SK-N-SH (cell line): Measurements from ENCODE around the gene TINAG. TPM values are rescaled to one million over a fixed set of nuclear protein-coding genes. Genes with fewer than 3 reads are reported as not detected.

Experiments
- CTCF ChIA-PET: fragments of 300-600, 350-600 bp; formaldehyde crosslinking; extraction: SDS; loops from one replicate; lab custom pipeline; 2021; lab: Yijun Ruan, JAX
- POLR2A ChIA-PET: fragments of 350-600 bp; sonication (Branson Sonifier 250); formaldehyde crosslinking; extraction: SDS; loops from one replicate; lab custom pipeline; 2020; ENCODE audit warnings: antibody characterized with exemption, inconsistent platforms; lab: Yijun Ruan, JAX
- DNase-seq: peaks from one replicate; pipeline ENCODE4 v3.0.0; 2012
- H2AFZ ChIP-seq: fragments of 200-600 bp; sonication (generic); 2 replicates; pipeline ENCODE4 v1.8.1; 2016; ENCODE audit warnings: antibody characterized with exemption, mild to moderate bottlenecking, low read depth
- H3F3A ChIP-seq: fragments of 200-600 bp; sonication (generic); replicated peaks from 2 replicates; pipeline ENCODE3; 2016; ENCODE audit warnings: antibody characterized with exemption, mild to moderate bottlenecking; ENCODE audit not compliant: insufficient read depth
- H3K27ac ChIP-seq, 2 experiments: fragments of 200-500 bp in 1 of 2; fragments of 200-600 bp in 1 of 2; sonication (Bioruptor generic) in 1 of 2; sonication (generic), shearing (Covaris generic) in 1 of 2; 2 replicates each; pipeline versions ENCODE4 v1.5.1 to v1.6.1; 2014 to 2016; ENCODE audit warnings: low read depth in 2 of 2, inconsistent platforms in 1 of 2, low read length in 1 of 2, mild to moderate bottlenecking in 1 of 2, mixed read lengths in 1 of 2
- H3K27me3 ChIP-seq: fragments of 200-600 bp; sonication (generic), shearing (Covaris generic); 2 replicates; pipeline ENCODE4 v1.6.1; 2016; ENCODE audit warnings: mixed run types; ENCODE audit not compliant: insufficient read depth
- H3K36me3 ChIP-seq, 2 experiments: fragments of 200-500 bp in 1 of 2; fragments of 200-600 bp in 1 of 2; sonication (Bioruptor generic) in 1 of 2; sonication (generic) in 1 of 2; replicated peaks in 1 of 2; 2 replicates each; pipeline versions ENCODE3 to v1.5.1; 2014 to 2016; ENCODE audit warnings: low read length in 1 of 2, mild to moderate bottlenecking in 1 of 2; ENCODE audit not compliant: insufficient read depth in 2 of 2, control insufficient read depth in 1 of 2
- H3K4me1 ChIP-seq, 2 experiments: fragments of 200-500 bp in 1 of 2; fragments of 200-600 bp in 1 of 2; sonication (Bioruptor generic) in 1 of 2; sonication (generic), shearing (Covaris generic) in 1 of 2; 2 replicates each; pipeline versions ENCODE4 v1.5.1 to v1.6.1; 2014 to 2016; ENCODE audit warnings: low read depth in 1 of 2, low read length in 1 of 2, mixed run types in 1 of 2; ENCODE audit not compliant: insufficient read depth in 2 of 2, control insufficient read depth in 1 of 2
- H3K4me2 ChIP-seq: fragments of 200-600 bp; sonication (generic), shearing (Covaris generic); 2 replicates; pipeline ENCODE4 v1.6.1; 2017; ENCODE audit warnings: mixed run types
- H3K4me3 ChIP-seq, 2 experiments: fragments of 200-500 bp in 1 of 2; fragments of 200-600 bp in 1 of 2; sonication (Bioruptor generic) in 1 of 2; sonication (generic), shearing (Covaris generic) in 1 of 2; 2 replicates each; pipeline versions ENCODE4 v1.5.1 to v1.8.1; 2014 to 2016; ENCODE audit warnings: low read depth in 2 of 2, inconsistent platforms in 1 of 2, low read length in 1 of 2, mild to moderate bottlenecking in 1 of 2, mixed read lengths in 1 of 2, moderate library complexity in 1 of 2
- H3K79me2 ChIP-seq: fragments of 200-600 bp; sonication (generic); 2 replicates; pipeline ENCODE4 v1.8.1; 2017; ENCODE audit warnings: mild to moderate bottlenecking; ENCODE audit not compliant: insufficient read depth
- H3K9ac ChIP-seq: fragments of 200-600 bp; sonication (generic); 2 replicates; pipeline ENCODE4 v1.6.1; 2017; ENCODE audit warnings: mixed run types
- H3K9me2 ChIP-seq: fragments of 200-600 bp; sonication (generic); 2 replicates; pipeline ENCODE4 v1.6.1; 2017; ENCODE audit warnings: mixed run types
- H3K9me3 ChIP-seq: fragments of 200-600 bp; sonication (generic); 2 replicates; pipeline ENCODE4 v1.6.1; 2017; ENCODE audit warnings: mixed run types, mild to moderate bottlenecking, moderate library complexity
- H4K20me1 ChIP-seq: fragments of 200-600 bp; sonication (generic); 2 replicates; pipeline ENCODE4 v1.6.1; 2017; ENCODE audit warnings: mild to moderate bottlenecking, mixed run types; ENCODE audit not compliant: insufficient read depth
- CHD2 ChIP-seq: fragments of 150-350 bp; IDR thresholded peaks from 2 replicates; pipeline ENCODE4 v1.6.1; 2018; ENCODE audit warnings: low read length; ENCODE audit not compliant: partially characterized antibody
- ELF1 ChIP-seq: IDR thresholded peaks from 2 replicates; pipeline ENCODE4 v1.4.0; 2012
- FOSL2 ChIP-seq: IDR thresholded peaks from 2 replicates; pipeline ENCODE4 v1.4.0; 2012; ENCODE audit warnings: low read depth, mild to moderate bottlenecking, moderate library complexity, borderline replicate concordance
- FOXJ3 ChIP-seq: sonication (generic); formaldehyde crosslinking; IDR thresholded peaks from 2 replicates; pipeline ENCODE4 v1.5.1; 2020; ENCODE audit warnings: mild to moderate bottlenecking, missing genetic modification reagents
- FOXM1 ChIP-seq: IDR thresholded peaks from 2 replicates; pipeline ENCODE4 v1.4.0; 2012; ENCODE audit warnings: low read depth, mild to moderate bottlenecking
- GABPA ChIP-seq: IDR thresholded peaks from 2 replicates; pipeline ENCODE4 v1.4.0; 2012; ENCODE audit warnings: low read depth, mild to moderate bottlenecking
- GATA2 ChIP-seq: sonication (generic); formaldehyde crosslinking; IDR thresholded peaks from 2 replicates; pipeline ENCODE4 v1.5.0; 2020; ENCODE audit warnings: mild to moderate bottlenecking, missing genetic modification reagents
- JUND ChIP-seq: IDR thresholded peaks from 2 replicates; pipeline ENCODE4 v1.4.0; 2012
- MXI1 ChIP-seq: IDR thresholded peaks from 2 replicates; pipeline ENCODE4 v1.6.1; 2012; ENCODE audit warnings: mild to moderate bottlenecking, low read depth, low read length, improper control_type of control experiment
- NFIC ChIP-seq: IDR thresholded peaks from 2 replicates; pipeline ENCODE4 v1.4.0; 2012; ENCODE audit warnings: borderline replicate concordance
- NRF1 ChIP-seq: IDR thresholded peaks from 2 replicates; pipeline ENCODE4 v1.6.1; 2012; ENCODE audit warnings: low read depth, mild to moderate bottlenecking, low read length
- RAD21 ChIP-seq: IDR thresholded peaks from 2 replicates; pipeline ENCODE4 v1.6.1; 2012; ENCODE audit warnings: mild to moderate bottlenecking, low read length
- RFX5 ChIP-seq: IDR thresholded peaks from 2 replicates; pipeline ENCODE4 v1.6.1; 2012; ENCODE audit warnings: mild to moderate bottlenecking, improper control_type of control experiment, low read length
- TAF1 ChIP-seq: IDR thresholded peaks from 2 replicates; pipeline ENCODE4 v1.6.1; 2012; ENCODE audit warnings: low read depth, mild to moderate bottlenecking, low read length, moderate library complexity, borderline replicate concordance
- YY1 ChIP-seq: IDR thresholded peaks from 2 replicates; pipeline ENCODE4 v1.4.0; 2012; ENCODE audit warnings: low read depth, mild to moderate bottlenecking
- WGBS: methylation state at CpG from one replicate; pipeline ENCODE4 v1.1.6; 2017; ENCODE audit warnings: low lambda C conversion rate; 5-methylcytosine and 5-hydroxymethylcytosine counted together
- polyA plus RNA-seq, 3 experiments: library from polyadenylated mRNA; depleted of rRNA; stranded (reverse); fragments of >200 nt; gene quantifications; 2 replicates each; pipeline ENCODE4 v1.2.3, GENCODE V29; 2012
- TF ChIP-seq, protein P1 (sequence below): IDR thresholded peaks from 2 replicates; pipeline ENCODE4 v1.6.1; 2012; ENCODE audit warnings: mild to moderate bottlenecking, low read depth, low read length, moderate library complexity
- TF ChIP-seq, protein P2 (sequence below): IDR thresholded peaks from 2 replicates; pipeline ENCODE4 v1.4.0; 2012; ENCODE audit warnings: low read depth, borderline replicate concordance
- TF ChIP-seq, protein P3 (sequence below): IDR thresholded peaks from 2 replicates; pipeline ENCODE4; 2012
- TF ChIP-seq, protein P4 (sequence below): fragments of 150-350 bp; IDR thresholded peaks from 2 replicates; pipeline ENCODE4 v1.6.1; 2016; ENCODE audit warnings: mild to moderate bottlenecking, low read depth, low read length
- TF ChIP-seq, protein P5 (sequence below): IDR thresholded peaks from 2 replicates; pipeline ENCODE4 v1.4.0; 2012; ENCODE audit warnings: low read depth

Gene TINAG
- polyA plus RNA-seq, 1 of the 3 experiments (the other 2 are of a cell fraction) = 0.13 TPM

DNA sequence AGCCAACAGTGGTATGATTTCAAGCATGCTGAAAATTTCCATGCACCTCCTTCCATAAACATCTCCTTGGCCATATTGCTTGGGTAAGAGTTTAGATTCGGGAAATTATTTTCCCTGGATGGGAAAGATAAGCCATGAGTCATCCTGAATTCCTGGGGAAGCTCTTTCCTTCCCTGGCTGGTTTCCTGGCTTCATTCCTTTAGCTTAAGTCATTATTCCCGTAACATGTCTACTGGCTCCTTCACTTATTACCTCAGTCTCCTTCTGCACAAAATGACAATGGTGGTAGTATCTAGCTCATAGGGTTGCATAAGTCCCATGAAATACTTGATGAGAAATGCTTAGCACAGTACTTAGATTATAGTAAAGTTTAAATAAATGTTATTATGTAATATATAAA is 27.6 kb downstream of the TINAG start (continued):
- TF ChIP-seq, protein P1, sequence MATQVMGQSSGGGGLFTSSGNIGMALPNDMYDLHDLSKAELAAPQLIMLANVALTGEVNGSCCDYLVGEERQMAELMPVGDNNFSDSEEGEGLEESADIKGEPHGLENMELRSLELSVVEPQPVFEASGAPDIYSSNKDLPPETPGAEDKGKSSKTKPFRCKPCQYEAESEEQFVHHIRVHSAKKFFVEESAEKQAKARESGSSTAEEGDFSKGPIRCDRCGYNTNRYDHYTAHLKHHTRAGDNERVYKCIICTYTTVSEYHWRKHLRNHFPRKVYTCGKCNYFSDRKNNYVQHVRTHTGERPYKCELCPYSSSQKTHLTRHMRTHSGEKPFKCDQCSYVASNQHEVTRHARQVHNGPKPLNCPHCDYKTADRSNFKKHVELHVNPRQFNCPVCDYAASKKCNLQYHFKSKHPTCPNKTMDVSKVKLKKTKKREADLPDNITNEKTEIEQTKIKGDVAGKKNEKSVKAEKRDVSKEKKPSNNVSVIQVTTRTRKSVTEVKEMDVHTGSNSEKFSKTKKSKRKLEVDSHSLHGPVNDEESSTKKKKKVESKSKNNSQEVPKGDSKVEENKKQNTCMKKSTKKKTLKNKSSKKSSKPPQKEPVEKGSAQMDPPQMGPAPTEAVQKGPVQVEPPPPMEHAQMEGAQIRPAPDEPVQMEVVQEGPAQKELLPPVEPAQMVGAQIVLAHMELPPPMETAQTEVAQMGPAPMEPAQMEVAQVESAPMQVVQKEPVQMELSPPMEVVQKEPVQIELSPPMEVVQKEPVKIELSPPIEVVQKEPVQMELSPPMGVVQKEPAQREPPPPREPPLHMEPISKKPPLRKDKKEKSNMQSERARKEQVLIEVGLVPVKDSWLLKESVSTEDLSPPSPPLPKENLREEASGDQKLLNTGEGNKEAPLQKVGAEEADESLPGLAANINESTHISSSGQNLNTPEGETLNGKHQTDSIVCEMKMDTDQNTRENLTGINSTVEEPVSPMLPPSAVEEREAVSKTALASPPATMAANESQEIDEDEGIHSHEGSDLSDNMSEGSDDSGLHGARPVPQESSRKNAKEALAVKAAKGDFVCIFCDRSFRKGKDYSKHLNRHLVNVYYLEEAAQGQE = peak; percentile 74
- TF ChIP-seq GABPA (no peak), NRF1 (no peak), GATA2 (CRISPR knock-in tag) (no peak), RFX5 (no peak)

DNA sequence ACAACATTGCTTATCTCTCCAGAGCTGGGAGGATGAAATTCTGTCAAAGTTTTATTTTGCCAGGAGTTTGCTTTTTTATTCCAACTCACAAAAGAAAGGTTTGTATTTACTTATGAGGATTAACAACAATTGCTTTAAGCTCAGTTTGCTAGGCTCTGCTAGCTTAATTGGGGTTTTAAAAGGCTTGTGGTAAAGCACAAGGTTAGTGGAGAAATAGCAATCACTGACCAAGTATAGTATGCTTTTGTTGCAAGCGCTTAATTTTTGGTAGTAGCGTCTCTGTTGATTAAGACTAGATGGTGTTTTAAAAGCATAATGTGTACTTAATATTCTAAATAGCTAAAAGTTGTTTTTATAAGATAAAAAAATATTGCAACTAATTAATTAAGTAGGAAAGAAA is 45.7 kb downstream of the TINAG start:
- WGBS = 66% methylated on average over 2 of the region's 2 CpGs
- CTCF ChIA-PET = no interaction called here

More for the DNA sequence above, 45.7 kb downstream of the TINAG start:
- TF ChIP-seq, protein P1 = no peak
- TF ChIP-seq, protein P2, sequence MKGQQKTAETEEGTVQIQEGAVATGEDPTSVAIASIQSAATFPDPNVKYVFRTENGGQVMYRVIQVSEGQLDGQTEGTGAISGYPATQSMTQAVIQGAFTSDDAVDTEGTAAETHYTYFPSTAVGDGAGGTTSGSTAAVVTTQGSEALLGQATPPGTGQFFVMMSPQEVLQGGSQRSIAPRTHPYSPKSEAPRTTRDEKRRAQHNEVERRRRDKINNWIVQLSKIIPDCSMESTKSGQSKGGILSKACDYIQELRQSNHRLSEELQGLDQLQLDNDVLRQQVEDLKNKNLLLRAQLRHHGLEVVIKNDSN = no peak
- TF ChIP-seq FOXM1 (no peak), FOSL2 (no peak), MXI1 (no peak), RAD21 (no peak), NFIC (no peak), TAF1 (no peak), CHD2 (no peak), ELF1 (no peak), JUND (no peak), YY1 (no peak), FOXJ3 (no peak)
- TF ChIP-seq, protein P3, sequence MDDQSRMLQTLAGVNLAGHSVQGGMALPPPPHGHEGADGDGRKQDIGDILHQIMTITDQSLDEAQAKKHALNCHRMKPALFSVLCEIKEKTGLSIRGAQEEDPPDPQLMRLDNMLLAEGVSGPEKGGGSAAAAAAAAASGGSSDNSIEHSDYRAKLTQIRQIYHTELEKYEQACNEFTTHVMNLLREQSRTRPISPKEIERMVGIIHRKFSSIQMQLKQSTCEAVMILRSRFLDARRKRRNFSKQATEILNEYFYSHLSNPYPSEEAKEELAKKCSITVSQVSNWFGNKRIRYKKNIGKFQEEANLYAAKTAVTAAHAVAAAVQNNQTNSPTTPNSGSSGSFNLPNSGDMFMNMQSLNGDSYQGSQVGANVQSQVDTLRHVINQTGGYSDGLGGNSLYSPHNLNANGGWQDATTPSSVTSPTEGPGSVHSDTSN = no peak
- TF ChIP-seq, protein P4, sequence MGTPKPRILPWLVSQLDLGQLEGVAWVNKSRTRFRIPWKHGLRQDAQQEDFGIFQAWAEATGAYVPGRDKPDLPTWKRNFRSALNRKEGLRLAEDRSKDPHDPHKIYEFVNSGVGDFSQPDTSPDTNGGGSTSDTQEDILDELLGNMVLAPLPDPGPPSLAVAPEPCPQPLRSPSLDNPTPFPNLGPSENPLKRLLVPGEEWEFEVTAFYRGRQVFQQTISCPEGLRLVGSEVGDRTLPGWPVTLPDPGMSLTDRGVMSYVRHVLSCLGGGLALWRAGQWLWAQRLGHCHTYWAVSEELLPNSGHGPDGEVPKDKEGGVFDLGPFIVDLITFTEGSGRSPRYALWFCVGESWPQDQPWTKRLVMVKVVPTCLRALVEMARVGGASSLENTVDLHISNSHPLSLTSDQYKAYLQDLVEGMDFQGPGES = no peak
- TF ChIP-seq, protein P5, sequence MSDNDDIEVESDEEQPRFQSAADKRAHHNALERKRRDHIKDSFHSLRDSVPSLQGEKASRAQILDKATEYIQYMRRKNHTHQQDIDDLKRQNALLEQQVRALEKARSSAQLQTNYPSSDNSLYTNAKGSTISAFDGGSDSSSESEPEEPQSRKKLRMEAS = no peak
- Histone ChIP-seq H3K27me3 (no peaks in the 10 kb centered on the region), H3K9me2 (no peaks in the 10 kb centered on the region), H3K4me1 (no peaks in the 10 kb centered on the region; a peak in 1 of 4 replicates), H3K4me3 (no peak overlapping the region; a peak in 1 of 4 replicates), H3K36me3 (no peaks in the 10 kb centered on the region), H3K27ac (peak overlapping the region; percentile 3 to 62; a peak in 1 of 4 replicates), H3K79me2 (no peaks in the 10 kb centered on the region), H2AFZ (peak overlapping the region; percentile 70; the same call in 1 of the 2 replicates), H3K4me2 (peak overlapping the region; percentile 2; the same call in 1 of the 2 replicates), H3K9me3 (no peaks in the 10 kb centered on the region; the same call in 1 of the 2 replicates), H3F3A (no peaks in the 10 kb centered on the region), H3K9ac (no peak overlapping the region; the same call in 1 of the 2 replicates), H4K20me1 (no peaks in the 10 kb centered on the region)
- DNase-seq = no peak
- POLR2A ChIA-PET = no interaction called here
